ENCODE results near the gene ZNF350.

The ZNF350 gene

DNA sequence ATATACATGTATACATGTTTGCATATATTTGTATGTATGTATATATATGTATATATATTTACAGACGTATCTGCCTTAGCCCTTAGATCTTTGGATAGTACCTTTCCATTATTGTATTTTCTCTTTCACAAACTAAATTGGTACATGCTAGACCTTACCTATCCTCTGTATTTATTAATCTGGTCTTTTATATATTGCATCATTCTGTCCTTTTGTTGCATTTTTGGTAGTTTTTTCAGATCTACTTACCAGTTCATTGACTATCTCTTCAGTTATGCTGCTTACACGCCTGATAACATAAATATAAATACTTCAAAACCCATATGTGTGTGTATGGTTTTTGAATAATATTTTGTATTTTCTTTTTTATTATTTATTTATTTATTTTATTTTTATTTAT lies 47.7 kb downstream of the ZNF350 start:
- H3K4me3 ChIP-seq (ENCODE audit: low read length in 2 of 2) = no peak overlapping the region
- peaks cover 60 to 62% of the 10 kb centered on the region in 2 donors for H3K9me3 ChIP-seq (ENCODE audit: control insufficient read depth in 2 of 2, low read length in 2 of 2)
- peaks cover 81 to 89% of the 10 kb centered on the region in 2 donors for H3K36me3 ChIP-seq (ENCODE audit: control insufficient read depth in 2 of 2, insufficient read depth in 2 of 2, low read length in 2 of 2)
- H3K4me1 ChIP-seq (ENCODE audit: control insufficient read depth in 2 of 2, insufficient read depth in 2 of 2, low read length in 2 of 2) = no peaks in the 10 kb centered on the region
- no peak overlapping the region for H3K9ac ChIP-seq (ENCODE audit: low read depth in 1 of 2, low read length in 2 of 2)
- H3K27ac ChIP-seq (ENCODE audit: low read depth in 2 of 2, low read length in 2 of 2) = no peak overlapping the region
- no peaks in the 10 kb centered on the region for H3K27me3 ChIP-seq (ENCODE audit: control insufficient read depth in 2 of 2, insufficient read depth in 2 of 2, low read length in 2 of 2)

DNA sequence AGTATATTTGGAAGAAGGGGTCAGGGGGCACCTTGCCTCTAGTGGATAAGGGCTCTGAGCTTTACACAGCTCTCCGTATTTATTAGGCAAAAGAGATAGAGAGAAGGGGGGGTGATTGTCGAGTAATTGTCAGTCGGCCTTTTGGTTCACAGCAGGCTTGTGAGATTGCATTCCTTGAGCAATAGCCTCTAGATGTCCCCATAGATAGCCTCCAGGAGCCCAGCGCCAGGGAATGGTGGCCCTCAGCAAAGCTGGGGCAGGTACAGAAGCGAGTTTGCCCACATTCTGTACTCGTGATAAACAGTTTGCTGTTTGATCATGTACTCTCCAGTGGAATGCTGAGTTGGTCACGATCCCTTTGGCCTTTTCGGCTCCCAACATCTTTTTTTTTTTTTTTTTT lies 54.7 kb downstream of the ZNF350 start:
- Histone ChIP-seq H3K9me3 (ENCODE audit: control insufficient read depth in 2 of 2, low read length in 2 of 2) (peaks cover 19 to 30% of the 10 kb centered on the region in 2 donors), H3K27me3 (ENCODE audit: control insufficient read depth in 2 of 2, insufficient read depth in 2 of 2, low read length in 2 of 2) (no peaks in the 10 kb centered on the region), H3K4me3 (ENCODE audit: low read length in 2 of 2) (no peak overlapping the region), H3K4me1 (ENCODE audit: control insufficient read depth in 2 of 2, insufficient read depth in 2 of 2, low read length in 2 of 2) (peaks cover 7 to 9% of the 10 kb centered on the region in 2 donors), H3K9ac (ENCODE audit: low read depth in 1 of 2, low read length in 2 of 2) (no peak overlapping the region), H3K27ac (ENCODE audit: low read depth in 2 of 2, low read length in 2 of 2) (no peak overlapping the region), H3K36me3 (ENCODE audit: control insufficient read depth in 2 of 2, insufficient read depth in 2 of 2, low read length in 2 of 2) (peaks cover 63 to 64% of the 10 kb centered on the region in 2 donors)

DNA sequence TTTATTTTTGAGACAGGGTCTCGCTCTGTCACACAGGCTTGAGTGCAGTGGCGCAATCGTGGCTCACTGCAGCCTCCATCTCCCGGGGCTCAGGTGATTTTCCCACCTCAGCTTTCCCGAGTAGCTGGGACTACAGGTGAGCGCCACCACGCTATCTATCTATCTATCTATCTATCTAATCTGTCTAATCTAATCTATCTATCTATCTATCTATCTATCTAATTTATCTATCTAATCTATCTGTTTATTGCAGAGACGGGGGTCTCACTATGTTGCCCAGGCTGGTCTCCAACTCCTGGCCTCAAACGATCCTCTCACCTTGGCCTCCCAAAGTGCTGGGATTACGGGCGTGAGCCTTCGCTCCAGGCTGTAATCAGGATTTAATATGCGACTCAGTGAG lies 58.8 kb downstream of the ZNF350 start:
- H3K4me3 ChIP-seq (ENCODE audit: low read length in 2 of 2) = peak overlapping the region; percentile 86 to 99
- peaks cover 4 to 25% of the 10 kb centered on the region in 2 donors for H3K9me3 ChIP-seq (ENCODE audit: control insufficient read depth in 2 of 2, low read length in 2 of 2)
- H3K9ac ChIP-seq (ENCODE audit: low read depth in 1 of 2, low read length in 2 of 2) = peak overlapping the region; percentile 90 to 93
- peak overlapping the region in 1 of 2 donors; percentile 91 for H3K27ac ChIP-seq (ENCODE audit: low read depth in 2 of 2, low read length in 2 of 2)
- H3K27me3 ChIP-seq (ENCODE audit: control insufficient read depth in 2 of 2, insufficient read depth in 2 of 2, low read length in 2 of 2) = no peaks in the 10 kb centered on the region
- peaks cover 25 to 26% of the 10 kb centered on the region in 2 donors for H3K36me3 ChIP-seq (ENCODE audit: control insufficient read depth in 2 of 2, insufficient read depth in 2 of 2, low read length in 2 of 2)
- peaks cover 7 to 9% of the 10 kb centered on the region in 2 donors for H3K4me1 ChIP-seq (ENCODE audit: control insufficient read depth in 2 of 2, insufficient read depth in 2 of 2, low read length in 2 of 2)

DNA sequence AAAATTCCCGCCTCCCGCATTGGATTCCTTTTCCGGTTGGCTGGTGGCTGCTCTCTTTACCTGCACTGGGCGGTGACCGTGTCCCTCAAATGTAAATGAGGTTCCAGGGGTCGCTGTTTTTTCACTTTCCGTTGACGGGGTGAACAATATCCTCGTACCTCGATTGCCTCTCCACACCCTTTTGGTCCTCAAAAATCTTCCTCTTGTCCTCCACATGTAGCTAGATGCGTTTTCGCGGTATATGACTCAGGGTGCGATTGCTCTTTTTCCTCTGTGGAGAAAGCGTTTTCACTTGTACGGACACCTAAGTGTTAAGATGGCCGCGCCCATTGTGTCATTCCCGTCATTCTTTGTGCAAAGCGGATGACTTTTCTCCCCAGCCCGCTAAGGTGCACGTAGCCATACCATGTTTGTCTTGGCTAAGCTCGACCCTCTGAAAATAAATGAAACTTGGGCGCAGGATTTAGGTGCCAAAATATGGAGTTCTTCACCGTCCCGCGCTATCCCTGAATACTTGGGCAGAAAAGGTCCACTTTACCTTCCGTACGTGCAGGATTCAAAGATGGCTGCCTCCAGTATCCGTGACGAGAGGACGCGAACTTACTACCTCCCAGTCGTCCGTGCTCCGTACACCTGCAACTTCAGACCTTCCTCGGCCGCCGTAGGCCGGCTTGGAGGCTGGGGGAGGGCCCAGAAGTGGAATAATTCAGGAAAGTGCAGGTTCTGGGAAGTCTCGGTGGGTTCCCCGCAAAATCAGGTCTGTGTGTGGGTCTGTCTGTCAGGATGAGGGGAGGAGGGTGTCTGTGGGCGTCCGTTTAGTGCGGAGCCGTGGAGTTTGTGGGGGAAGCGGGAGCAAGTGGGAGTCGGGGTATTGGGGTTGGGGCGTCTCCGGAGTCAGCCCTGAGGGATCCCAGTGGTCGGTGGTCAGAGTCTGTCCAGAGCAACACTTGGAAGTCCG lies 59.6 kb downstream of the ZNF350 start, which contains the start of gene ZNF613:
TSS of gene ZNF613 (plus strand) at position 689 of the 958 bp plus-strand sequence. CDS start 8,749 bp downstream, outside the sequence.
- Histone ChIP-seq H3K36me3 (ENCODE audit: control insufficient read depth in 2 of 2, insufficient read depth in 2 of 2, low read length in 2 of 2) (peaks cover 18 to 20% of the 10 kb centered on the region in 2 donors), H3K9me3 (ENCODE audit: control insufficient read depth in 2 of 2, low read length in 2 of 2) (peaks cover 9 to 27% of the 10 kb centered on the region in 2 donors), H3K9ac (ENCODE audit: low read depth in 1 of 2, low read length in 2 of 2) (peak within 1 kb of the TSS; percentile 90 to 93), H3K27me3 (ENCODE audit: control insufficient read depth in 2 of 2, insufficient read depth in 2 of 2, low read length in 2 of 2) (no peaks in the 10 kb centered on the region), H3K4me1 (ENCODE audit: control insufficient read depth in 2 of 2, insufficient read depth in 2 of 2, low read length in 2 of 2) (peaks cover 7 to 9% of the 10 kb centered on the region in 2 donors), H3K4me3 (ENCODE audit: low read length in 2 of 2) (peak within 1 kb of the TSS; percentile 86 to 99), H3K27ac (ENCODE audit: low read depth in 2 of 2, low read length in 2 of 2) (peak within 1 kb of the TSS; percentile 88 to 91)

DNA sequence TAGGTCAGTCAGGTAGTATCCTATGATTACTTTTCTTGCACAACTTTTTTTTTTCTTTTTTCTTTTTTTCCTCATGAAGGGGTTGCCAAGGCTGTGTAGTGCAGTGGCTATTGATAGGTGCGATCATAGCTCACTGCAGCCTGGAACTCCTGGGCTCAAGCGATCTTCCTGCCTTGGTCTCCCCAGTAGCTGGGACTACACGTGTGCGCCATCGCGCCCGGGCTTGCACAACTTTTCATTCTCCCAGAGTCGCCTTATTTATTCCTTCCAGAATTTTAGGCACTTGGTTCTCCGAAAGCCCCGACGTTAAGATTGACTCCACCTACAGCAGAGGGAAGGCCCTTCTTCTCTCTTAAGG lies 60.2 kb downstream of the ZNF350 start:
- peak overlapping the region; percentile 88 to 91 for H3K27ac ChIP-seq (ENCODE audit: low read depth in 2 of 2, low read length in 2 of 2)
- no peaks in the 10 kb centered on the region for H3K27me3 ChIP-seq (ENCODE audit: control insufficient read depth in 2 of 2, insufficient read depth in 2 of 2, low read length in 2 of 2)

DNA sequence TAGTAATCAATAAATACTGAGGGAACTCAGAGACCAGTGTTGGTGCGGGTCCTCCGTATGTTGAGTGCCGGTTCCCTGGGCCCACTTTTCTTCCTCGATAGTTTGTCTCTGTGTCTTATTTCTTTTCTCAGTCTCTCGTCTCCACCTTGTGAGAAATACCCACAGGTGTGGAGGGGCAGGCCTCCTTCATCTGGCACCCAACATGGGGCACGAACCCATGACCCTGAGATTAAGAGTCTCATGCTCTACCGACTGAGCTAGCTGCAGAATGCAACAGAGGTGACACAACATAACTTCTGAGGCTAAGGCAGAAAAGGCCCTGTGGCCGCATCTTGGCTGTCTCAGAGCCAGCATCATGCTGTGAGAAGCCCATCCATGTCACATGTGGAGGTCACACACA lies 64.7 kb downstream of the ZNF350 start:
- H3K27me3 ChIP-seq (ENCODE audit: control insufficient read depth in 2 of 2, insufficient read depth in 2 of 2, low read length in 2 of 2) = no peaks in the 10 kb centered on the region
- no peak overlapping the region for H3K4me3 ChIP-seq (ENCODE audit: low read length in 2 of 2)
- H3K27ac ChIP-seq (ENCODE audit: low read depth in 2 of 2, low read length in 2 of 2) = no peak overlapping the region
- no peaks in the 10 kb centered on the region for H3K4me1 ChIP-seq (ENCODE audit: control insufficient read depth in 2 of 2, insufficient read depth in 2 of 2, low read length in 2 of 2)
- H3K36me3 ChIP-seq (ENCODE audit: control insufficient read depth in 2 of 2, insufficient read depth in 2 of 2, low read length in 2 of 2) = no peaks in the 10 kb centered on the region
- peaks cover 26 to 41% of the 10 kb centered on the region in 2 donors for H3K9me3 ChIP-seq (ENCODE audit: control insufficient read depth in 2 of 2, low read length in 2 of 2)
- no peak overlapping the region for H3K9ac ChIP-seq (ENCODE audit: low read depth in 1 of 2, low read length in 2 of 2)

More for the DNA sequence above, 60.2 kb downstream of the ZNF350 start:
- H3K9me3 ChIP-seq (ENCODE audit: control insufficient read depth in 2 of 2, low read length in 2 of 2) = peaks cover 13 to 31% of the 10 kb centered on the region in 2 donors
- H3K9ac ChIP-seq (ENCODE audit: low read depth in 1 of 2, low read length in 2 of 2) = peak overlapping the region; percentile 90 to 93
- peak overlapping the region; percentile 86 to 99 for H3K4me3 ChIP-seq (ENCODE audit: low read length in 2 of 2)
- H3K4me1 ChIP-seq (ENCODE audit: control insufficient read depth in 2 of 2, insufficient read depth in 2 of 2, low read length in 2 of 2) = peaks cover 7 to 9% of the 10 kb centered on the region in 2 donors
- H3K36me3 ChIP-seq (ENCODE audit: control insufficient read depth in 2 of 2, insufficient read depth in 2 of 2, low read length in 2 of 2) = peaks cover 14 to 16% of the 10 kb centered on the region in 2 donors

DNA sequence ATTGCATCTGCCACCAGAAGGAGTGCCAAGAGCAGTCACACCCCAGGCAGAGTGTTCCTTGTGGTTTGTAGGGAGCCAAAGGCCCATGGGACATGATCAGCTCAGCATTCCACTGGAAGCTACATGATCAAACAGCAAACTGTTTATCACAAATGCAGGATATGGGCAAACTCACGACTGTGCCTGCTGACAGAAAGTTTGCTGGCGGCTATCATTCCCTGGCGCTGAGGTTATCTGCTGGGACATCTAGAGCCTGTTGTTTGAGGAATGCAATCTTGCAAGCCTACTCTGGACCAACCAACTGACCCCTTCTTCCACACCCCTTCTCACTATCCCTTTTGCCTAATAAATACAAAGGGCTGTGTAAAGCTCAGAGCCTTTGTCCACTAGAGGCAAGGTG lies 67.0 kb downstream of the ZNF350 start:
- Histone ChIP-seq H3K4me1 (ENCODE audit: control insufficient read depth in 2 of 2, insufficient read depth in 2 of 2, low read length in 2 of 2) (no peaks in the 10 kb centered on the region), H3K9me3 (ENCODE audit: control insufficient read depth in 2 of 2, low read length in 2 of 2) (peaks cover 41 to 56% of the 10 kb centered on the region in 2 donors), H3K36me3 (ENCODE audit: control insufficient read depth in 2 of 2, insufficient read depth in 2 of 2, low read length in 2 of 2) (no peaks in the 10 kb centered on the region), H3K9ac (ENCODE audit: low read depth in 1 of 2, low read length in 2 of 2) (no peak overlapping the region), H3K27me3 (ENCODE audit: control insufficient read depth in 2 of 2, insufficient read depth in 2 of 2, low read length in 2 of 2) (no peaks in the 10 kb centered on the region), H3K4me3 (ENCODE audit: low read length in 2 of 2) (no peak overlapping the region), H3K27ac (ENCODE audit: low read depth in 2 of 2, low read length in 2 of 2) (no peak overlapping the region)

DNA sequence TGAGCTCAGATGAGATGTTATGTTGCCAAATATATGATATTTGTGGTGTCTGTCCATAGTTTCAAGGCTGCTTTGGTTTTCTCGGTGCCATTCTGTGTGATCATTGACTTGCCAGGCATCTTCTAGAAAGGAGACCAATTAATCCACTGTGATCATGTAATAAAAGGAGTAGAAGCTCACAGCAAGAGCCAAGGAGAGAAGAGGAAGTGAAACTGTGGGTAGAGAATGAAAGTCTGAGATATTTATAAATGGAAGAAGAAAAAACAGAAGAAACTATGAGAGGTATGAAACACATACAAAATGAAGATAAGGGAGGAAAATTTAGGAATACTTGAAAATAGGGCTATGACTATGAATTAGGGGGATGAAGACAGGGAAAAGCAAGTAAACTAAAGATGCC lies 70.5 kb downstream of the ZNF350 start:
- H3K36me3 ChIP-seq (ENCODE audit: control insufficient read depth in 2 of 2, insufficient read depth in 2 of 2, low read length in 2 of 2) = no peaks in the 10 kb centered on the region
- H3K4me3 ChIP-seq (ENCODE audit: low read length in 2 of 2) = no peak overlapping the region
- peaks cover 37 to 38% of the 10 kb centered on the region in 2 donors for H3K9me3 ChIP-seq (ENCODE audit: control insufficient read depth in 2 of 2, low read length in 2 of 2)
- H3K4me1 ChIP-seq (ENCODE audit: control insufficient read depth in 2 of 2, insufficient read depth in 2 of 2, low read length in 2 of 2) = no peaks in the 10 kb centered on the region
- no peak overlapping the region for H3K9ac ChIP-seq (ENCODE audit: low read depth in 1 of 2, low read length in 2 of 2)
- no peaks in the 10 kb centered on the region for H3K27me3 ChIP-seq (ENCODE audit: control insufficient read depth in 2 of 2, insufficient read depth in 2 of 2, low read length in 2 of 2)
- no peak overlapping the region for H3K27ac ChIP-seq (ENCODE audit: low read depth in 2 of 2, low read length in 2 of 2)

DNA sequence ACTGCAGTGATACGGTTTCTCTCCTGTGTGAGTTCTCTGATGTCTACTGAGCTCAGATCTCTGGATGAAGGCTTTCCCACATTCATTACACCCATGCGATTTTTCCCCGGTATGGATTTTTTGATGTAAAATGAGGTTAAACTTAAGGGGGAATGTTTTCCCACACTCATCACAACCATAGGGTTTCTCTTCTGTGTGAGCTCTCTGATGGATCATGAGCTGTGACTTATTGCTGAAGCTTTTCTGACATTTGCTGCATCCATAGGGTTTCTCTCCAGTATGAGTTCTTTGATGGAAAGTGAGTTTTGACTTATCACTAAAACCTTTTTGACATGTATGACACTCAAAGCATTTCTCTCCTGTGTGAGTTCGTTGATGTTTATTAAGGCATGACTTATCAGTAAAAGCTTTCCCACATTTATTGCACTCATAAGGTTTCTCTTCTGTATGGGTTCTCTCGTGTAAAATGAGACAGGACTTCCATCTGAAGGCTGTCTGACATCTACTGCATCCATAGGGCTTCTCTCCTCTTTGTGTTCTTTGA lies 71.2 kb downstream of the ZNF350 start:
- Histone ChIP-seq H3K27me3 (ENCODE audit: control insufficient read depth in 2 of 2, insufficient read depth in 2 of 2, low read length in 2 of 2) (no peaks in the 10 kb centered on the region), H3K9ac (ENCODE audit: low read depth in 1 of 2, low read length in 2 of 2) (no peak overlapping the region), H3K9me3 (ENCODE audit: control insufficient read depth in 2 of 2, low read length in 2 of 2) (peaks cover 33% of the 10 kb centered on the region in 2 donors), H3K27ac (ENCODE audit: low read depth in 2 of 2, low read length in 2 of 2) (no peak overlapping the region), H3K36me3 (ENCODE audit: control insufficient read depth in 2 of 2, insufficient read depth in 2 of 2, low read length in 2 of 2) (no peaks in the 10 kb centered on the region), H3K4me1 (ENCODE audit: control insufficient read depth in 2 of 2, insufficient read depth in 2 of 2, low read length in 2 of 2) (no peaks in the 10 kb centered on the region), H3K4me3 (ENCODE audit: low read length in 2 of 2) (no peak overlapping the region)

Data from mucosa of rectum (tissue), 2 donors.